HG03097 (cell line): ENCODE measurements around the gene CCDC68.
"Not testable (repeated sequence)": the region's sequence is repeated elsewhere in the genome, so short reads cannot be mapped to it uniquely, and the experiment has no call there.

Source experiments
- ATAC-seq: cut with Tn5 transposase; IDR thresholded peaks from one replicate; pipeline ENCODE4 v1.9.1; 2021; ENCODE audit not compliant: unreplicated experiment, low FRiP score

Gene CCDC68

DNA sequence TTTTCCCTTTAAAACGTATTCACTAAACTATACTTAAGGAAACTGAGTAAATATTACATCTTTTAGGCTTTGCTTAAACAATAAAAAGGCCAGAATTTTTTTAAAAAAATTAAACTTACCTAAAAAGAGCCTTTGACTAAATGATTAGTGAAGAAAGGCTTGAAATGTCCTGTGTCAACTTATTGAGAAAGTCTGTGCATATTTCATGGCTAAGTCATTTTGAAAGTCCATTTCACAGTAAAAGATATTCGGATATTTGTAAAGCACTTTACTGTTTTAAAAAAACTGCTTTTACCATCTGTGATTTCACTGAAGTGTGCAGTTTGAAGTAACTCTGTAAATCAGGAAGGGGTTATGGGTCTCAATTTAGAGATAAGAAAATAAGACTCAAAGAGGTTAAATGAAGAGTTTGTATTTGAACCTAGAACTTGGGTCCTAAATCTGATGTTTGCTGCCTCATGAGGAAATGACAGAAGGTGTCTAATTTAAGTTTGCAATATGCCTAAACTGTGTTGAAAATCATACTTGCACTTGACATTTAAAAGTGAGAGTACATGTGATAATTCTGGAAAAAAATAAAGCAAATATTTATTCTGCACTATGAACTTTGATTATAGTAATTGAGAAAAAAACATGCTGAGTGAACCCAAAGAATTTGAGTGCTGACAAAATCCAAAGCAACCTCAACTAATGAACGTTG, 80.5 kb downstream of the CCDC68 start:
- ATAC-seq, result no peak

GRCh38 chr18:54878159-54878622, 81.1 kb downstream of the CCDC68 start:
- no peak for ATAC-seq

- ATAC-seq, result no peak
Observed at GRCh38 chr18:54877076-54877475, 82.2 kb downstream of the CCDC68 start.

- ATAC-seq, result no peak
Observed at GRCh38 chr18:54875063-54875462, 84.2 kb downstream of the CCDC68 start.

- no peak for ATAC-seq
Observed at GRCh38 chr18:54873884-54874255, 85.4 kb downstream of the CCDC68 start.

GRCh38 chr18:54872681-54873080, 86.6 kb downstream of the CCDC68 start:
- no peak for ATAC-seq

- ATAC-seq, result no peak
Observed at GRCh38 chr18:54871231-54871630, 88.0 kb downstream of the CCDC68 start.

DNA sequence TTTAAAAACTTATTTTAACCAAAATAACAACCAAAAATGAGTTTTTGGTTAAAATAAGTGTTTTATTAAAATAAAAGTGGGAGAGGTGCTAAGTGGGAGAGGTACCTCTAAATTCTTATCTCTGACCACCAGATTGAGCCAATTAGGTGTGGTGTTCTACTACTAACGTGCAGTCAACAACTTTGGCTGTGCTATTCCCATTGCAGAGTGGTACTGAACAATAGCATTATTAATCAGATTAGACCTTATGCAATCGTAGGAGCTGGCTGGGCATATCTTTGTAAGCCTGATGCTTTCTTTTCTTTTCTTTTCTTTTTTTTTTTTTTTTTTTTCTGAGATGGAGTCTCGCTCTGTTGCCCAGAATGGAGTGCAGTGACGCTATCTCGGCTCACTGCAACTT, 92.1 kb downstream of the CCDC68 start:
- no peak for ATAC-seq

DNA sequence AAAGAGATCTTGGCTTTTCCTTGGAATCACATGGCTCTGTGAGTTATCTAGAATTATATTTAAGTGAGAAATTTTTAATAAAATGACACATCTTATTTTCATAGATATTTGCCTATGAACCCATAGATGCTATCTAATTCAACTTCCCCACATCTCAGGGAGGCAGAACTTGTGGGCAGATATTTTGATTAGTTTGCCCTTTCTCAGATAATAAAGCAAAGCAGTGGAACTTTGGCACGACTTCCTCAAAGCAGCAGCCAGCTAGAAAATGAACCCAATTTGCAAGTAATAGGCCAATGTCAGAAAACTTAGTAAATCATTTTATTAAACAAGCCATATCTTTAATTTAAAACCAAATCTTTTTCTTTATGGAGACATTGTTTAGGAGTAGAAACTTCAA, 98.3 kb downstream of the CCDC68 start:
- no peak for ATAC-seq

DNA sequence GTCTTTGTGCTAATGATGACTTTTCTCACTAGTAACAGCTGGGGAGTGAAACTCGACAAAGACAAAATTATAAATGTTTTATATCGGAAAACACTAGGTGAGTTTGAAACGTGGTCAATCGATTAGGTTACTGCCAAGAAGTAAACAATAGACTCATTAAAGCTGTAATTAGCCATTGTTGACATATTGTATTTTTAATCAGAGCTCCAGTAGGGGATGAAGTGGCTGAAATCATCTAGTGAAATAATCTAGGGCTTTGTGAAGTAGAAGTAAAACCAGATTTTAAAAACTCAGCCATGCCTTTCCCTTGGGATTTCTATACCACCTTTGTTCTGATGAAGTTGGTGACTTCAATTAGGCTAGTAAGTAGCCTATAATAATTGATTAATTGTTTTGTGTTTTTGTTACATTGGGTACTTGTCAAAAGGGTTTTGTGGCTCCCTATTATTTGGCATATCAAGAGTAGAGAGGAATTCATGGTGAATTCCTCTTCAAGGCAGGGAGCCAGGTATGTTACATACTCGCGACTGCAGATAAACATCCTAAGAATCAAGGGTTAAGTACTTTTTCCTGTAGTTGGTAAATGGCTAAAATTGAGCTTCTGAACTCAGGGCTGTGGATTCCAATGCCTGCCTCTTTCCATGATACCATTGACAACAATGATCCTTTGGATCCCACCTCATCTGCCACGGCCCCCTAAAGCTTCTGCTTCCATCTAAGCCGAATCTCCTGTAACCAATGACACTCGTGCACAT, 99.4 kb downstream of the CCDC68 start:
- no peak for ATAC-seq

GRCh38 chr18:54857499-54857898, 101.8 kb downstream of the CCDC68 start:
- no peak for ATAC-seq

- ATAC-seq, result no peak
Observed at GRCh38 chr18:54856105-54856646, 103.1 kb downstream of the CCDC68 start.

DNA sequence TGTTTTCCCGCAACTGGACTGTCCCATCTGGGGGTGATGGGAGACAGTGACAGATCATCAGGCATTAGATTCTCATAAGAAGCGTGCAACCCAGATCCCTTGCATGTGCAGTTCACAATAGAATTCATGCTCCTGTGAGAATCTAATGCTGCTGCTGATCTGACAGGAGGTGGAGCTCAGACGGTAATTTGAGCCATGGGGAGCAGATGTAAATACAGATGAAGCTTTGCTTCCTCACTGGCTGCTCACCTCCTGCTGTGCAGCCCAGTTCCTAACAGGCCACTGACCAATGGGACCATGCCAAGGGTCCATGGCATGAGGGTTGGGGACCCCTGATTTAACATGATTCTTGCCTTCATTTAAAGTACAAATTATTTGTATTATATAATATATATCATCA, 104.2 kb downstream of the CCDC68 start:
- not testable (repeated sequence) for ATAC-seq

- no peak for ATAC-seq
Observed at GRCh38 chr18:54852780-54853675, 106.2 kb downstream of the CCDC68 start.
